GM21447 (cell line): ENCODE results near the gene DEF6.
A peak's percentile ranks its signal among the peaks of the same experiment; 100 is the strongest.

Experiments used
- ATAC-seq: cut with Tn5 transposase; IDR thresholded peaks from one replicate; pipeline ENCODE4 v1.9.1; 2021; ENCODE audit not compliant: unreplicated experiment

The DEF6 gene

GRCh38 chr6:35342258-35343091 is 44.9 kb downstream of the DEF6 start, which contains the start of gene PPARD:
TSS of gene PPARD (plus strand) at chr6:35342558. CDS start at chr6:35411088, 68,530 bp downstream.
- peak; percentile 97 for ATAC-seq

DNA sequence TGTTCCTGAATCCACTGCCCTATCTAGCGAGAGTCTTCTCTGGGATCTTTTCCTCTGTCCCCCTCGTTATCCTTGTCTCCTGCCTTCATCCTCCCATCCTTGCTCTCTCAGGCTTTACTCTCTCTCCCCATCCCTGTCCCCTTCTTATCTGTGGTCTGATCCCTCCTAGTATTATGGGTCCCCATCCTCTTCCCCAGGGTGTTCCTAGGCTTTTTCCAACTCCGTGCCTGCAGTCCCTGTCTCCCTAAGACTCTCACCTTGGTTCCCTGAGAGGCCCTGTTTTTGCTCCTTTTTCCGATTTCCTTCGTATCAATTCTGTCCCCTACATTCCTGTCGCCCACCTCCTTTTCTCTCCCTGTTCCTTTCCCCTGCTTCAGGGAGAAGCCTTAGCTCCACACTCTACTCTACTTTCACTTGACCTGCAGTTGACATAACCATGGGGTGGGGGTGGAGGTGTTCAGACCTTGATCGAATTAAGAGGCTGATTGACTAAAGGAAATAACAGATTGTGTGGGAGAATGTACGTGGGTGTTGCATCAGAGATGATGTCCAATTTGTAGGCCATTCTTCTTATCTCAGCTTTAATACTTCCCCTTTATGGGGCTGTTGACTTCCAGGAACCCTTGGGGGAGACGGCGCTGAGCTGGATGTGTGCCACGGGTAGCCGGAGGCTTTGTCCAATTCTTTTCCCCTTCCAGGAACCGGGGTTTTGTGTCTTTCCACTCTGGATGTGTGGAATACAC is 45.6 kb downstream of the DEF6 start:
- no peak for ATAC-seq

DNA sequence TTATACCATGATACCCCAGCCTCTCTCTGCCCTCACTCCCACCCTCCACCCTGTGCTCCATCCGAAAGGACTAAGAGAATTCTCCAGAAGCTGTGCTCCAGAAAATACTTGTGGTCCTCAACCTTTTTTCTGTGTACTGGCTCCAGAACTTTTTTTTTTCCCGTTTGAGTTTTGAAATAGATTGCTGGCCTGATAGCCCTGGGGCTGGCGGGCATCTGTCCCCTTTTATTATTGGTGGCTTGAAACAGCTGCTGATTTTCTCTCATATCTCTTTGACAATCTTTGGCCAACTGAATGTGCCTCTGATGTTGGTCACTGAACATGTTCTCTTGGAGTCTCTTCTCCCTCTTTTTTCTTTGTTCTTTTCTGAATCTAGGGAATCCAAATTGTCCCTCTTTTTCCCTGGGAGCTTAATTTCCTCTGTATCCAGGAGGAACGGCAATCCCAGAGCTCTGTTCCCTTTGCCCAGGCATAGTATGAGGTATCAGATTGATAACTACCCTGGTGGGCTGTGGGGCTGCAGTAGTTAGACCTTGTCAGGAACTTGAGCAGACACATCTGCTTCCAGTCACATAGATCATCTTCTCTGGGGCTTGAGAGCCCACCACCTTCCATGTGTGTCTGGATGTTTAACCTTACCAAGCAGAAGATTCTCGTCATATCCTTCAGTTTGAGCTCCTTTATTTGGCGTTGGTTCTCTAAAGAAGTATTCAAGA is 46.4 kb downstream of the DEF6 start:
- ATAC-seq: no peak

DNA sequence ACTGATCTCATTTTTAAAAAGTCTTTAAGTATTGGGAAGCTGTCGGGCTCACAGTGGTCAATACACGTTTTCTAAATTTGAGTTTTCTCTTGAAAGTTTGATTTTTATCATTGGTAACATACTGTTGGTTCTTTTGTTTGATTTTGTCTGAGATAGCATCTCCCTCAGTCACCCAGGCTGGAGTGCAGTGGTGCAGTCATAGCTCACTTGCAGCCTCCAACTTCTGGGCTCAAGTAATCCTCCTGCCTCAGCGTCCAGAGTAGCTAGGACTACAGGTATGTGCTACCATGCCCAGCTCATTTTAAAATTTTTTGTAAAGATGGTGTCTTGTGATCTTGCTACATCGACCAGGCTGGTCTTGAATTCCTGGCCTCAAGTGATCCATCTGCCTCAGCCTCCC is 53.8 kb downstream of the DEF6 start:
- ATAC-seq: no peak

DNA sequence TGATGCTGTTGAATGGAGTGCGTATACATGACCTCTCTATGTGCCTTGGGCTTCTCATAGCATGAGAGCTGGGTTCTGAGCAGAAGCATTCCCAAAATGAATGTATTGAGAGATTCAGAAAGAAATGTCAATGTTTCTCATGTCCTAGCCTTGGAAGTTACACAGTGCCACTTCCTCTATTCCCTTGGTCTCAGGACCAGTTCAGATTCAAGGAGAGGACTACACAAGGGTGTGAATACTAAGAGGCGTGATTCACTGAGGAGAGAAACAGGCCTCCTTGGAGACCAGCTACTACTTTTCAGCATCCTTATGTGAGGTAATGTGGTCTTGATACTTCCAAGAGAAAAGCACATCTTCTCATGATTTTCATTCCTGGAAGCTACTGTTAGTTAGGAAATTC is 55.1 kb downstream of the DEF6 start:
- no peak for ATAC-seq

GRCh38 chr6:35354361-35355135 is 56.9 kb downstream of the DEF6 start:
- ATAC-seq: no peak

DNA sequence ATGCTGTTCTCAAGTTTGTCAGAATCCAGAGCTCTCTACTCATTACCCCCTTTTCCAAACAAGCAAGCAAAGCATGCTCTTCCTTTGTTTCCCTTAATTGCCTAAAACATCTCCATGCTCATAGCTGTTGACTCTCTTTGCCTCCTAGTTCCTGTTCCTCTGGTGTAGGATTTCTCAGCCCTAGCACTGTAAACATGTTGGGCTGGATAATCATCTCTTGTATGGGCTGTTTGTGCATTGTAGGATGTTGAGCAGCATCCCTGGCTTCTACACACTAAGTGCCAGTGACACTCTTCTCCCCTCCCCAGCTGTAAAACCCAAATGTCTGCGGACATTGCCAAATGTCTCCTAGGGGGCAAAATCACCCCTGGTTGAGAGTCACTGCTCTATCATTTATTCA is 58.8 kb downstream of the DEF6 start:
- no peak for ATAC-seq

- ATAC-seq: no peak
Measured at GRCh38 chr6:35357677-35358076, 60.1 kb downstream of the DEF6 start.

- ATAC-seq: no peak
Measured at GRCh38 chr6:35358086-35358485, 60.5 kb downstream of the DEF6 start.

DNA sequence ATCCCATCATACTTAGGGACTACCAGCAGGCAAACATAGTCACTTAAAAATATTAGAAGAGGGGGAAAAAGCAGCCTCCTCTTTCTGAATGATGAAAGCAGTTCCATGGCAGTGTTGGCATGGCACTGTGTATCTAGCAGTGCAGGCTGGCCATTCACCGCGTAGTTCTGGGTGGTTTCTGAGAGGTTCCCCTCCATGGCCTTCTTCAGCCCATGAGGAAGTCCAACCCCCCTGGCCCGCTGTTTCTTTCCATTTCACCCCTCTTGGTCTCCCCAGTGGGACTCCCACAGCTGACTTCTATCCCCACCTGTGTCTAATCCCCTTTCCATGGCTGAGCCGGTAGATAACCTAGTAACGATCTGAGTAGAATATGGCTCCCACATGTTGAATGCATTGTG is 61.7 kb downstream of the DEF6 start:
- no peak for ATAC-seq

DNA sequence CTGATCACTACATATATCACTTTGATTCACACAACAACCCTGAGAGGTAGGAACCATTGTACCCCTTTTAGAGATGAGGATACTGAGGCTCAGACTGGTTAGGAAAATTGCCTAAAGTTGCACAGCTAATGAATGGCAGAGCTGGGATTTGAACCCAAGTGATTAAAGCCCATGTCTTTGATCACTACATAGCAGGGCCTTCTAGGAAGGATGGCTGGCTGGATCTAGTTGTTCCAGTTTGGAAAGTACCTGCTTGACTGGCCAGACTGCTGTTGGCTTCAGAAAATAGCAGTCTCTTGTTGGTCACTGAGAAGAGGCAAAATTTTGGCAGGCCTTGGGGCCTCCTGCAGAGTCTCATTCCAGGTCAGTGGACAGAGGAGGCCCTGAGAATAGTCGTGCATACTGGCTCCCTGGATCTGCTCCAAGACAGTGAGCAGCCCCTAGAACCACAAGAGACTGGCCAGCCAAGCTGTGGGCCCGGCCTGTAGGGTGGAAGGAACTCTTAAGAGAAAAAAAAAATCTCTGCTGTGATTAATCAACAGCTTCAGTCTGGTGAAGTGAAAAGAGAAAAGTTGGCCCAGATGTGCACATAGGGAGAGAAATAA is 62.2 kb downstream of the DEF6 start:
- ATAC-seq: no peak

- ATAC-seq: no peak
Measured at GRCh38 chr6:35360349-35361138, 62.9 kb downstream of the DEF6 start.

DNA sequence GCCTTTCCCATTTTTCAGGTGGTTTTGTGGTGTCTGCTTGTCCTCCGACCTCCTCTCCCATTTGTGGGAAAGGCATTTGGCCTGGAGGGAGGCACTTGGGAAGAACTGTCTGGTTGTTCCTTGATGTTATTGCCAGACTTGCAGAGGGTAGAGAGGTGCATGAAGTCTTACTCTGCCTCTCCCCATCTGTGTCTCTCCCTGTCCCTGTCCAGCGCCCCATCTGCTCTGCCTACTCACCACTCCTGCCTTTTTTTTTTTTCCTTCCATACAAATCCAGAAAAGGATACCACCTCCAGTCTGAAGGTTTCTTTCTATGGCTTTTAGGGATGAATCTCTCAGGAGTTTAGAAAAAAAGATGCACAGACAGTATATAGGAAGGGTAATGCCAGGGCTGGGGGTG is 64.6 kb downstream of the DEF6 start:
- no peak for ATAC-seq

DNA sequence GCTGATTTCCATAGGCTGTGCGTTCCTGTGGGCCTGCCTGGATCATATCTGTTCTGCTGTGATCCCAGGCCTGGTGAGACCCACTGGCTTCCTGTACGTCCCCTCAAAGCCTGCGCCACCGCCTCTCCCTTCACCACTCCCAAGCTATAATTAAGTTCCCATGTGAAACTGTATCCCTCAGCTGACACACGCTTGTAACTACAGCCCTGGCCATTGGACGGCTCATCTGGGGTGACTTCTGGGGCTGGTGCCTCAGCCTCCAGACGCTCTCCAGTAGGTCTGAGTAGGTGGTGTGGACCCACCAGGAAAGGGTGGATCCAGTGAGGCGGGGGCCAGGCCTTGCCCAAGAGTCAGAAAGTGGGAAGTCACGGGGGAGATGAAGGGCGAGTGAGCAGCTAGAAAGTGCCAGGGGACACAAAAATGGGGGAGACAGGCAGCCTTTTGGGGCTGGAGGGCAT is 65.7 kb downstream of the DEF6 start:
- ATAC-seq: no peak

DNA sequence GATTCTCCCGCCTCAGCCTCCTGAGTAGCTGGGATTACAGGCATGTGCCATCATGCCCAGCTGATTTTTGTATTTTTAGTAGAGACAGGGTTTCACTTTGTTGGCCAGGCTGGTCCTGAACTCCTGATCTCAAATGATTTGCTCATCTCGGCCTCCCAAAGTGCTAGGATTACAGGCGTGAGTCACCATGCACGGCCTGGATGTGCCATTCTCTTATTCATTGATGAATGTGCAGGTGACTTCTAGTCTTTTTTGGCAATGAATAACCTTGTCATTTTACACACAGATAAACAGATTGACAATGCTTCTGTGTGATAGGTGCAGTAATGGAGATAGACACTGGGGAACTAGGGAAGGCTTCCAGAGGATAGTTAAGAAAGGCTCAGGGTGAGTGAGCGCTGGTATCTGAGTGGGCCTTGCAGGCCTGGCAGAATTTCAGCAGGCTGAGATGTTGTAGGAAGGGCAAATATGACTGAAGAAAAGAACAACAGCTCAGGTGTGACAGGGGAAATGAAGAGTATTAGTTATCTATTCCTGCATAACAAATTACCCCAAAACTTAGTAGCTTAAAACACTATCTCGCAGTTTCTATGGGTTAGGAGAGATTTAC is 68.1 kb downstream of the DEF6 start:
- no peak for ATAC-seq

DNA sequence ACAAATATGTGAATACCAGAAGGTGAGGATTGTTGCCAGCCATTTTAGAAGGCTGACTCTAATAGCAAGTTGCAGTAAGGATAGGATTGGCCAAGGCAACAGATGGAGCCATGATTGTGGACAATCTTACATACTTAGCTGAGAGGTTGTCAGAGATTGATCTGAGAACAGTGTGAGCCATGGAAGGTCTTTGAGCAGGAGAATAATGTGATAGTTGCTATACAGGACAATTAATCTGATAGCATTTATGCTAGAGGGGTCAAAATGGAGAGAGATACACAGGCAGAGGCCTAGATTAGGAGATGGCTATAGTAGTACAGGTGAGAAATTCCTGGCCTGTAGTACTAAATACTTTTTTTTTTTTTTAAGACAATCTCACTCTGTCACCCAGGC is 68.6 kb downstream of the DEF6 start:
- ATAC-seq: no peak

- no peak for ATAC-seq
Measured at GRCh38 chr6:35367646-35368037, 70.0 kb downstream of the DEF6 start.

- ATAC-seq: no peak
Measured at GRCh38 chr6:35368038-35368887, 70.6 kb downstream of the DEF6 start.
